Esophagus squamous epithelium (tissue), 5 donors: Measurements from ENCODE around the gene PGM2. TPM values are rescaled to one million over a fixed set of nuclear protein-coding genes. Genes with fewer than 3 reads are reported as not detected.
A peak's percentile ranks its signal among the peaks of the same experiment; 100 is the strongest.

ENCODE experiments used
- DNase-seq: peaks from one replicate; lab custom pipeline; 2025; lab: John Stamatoyannopoulos, UW
- H3K27ac ChIP-seq, 4 donors: fragments of 200-600 bp; sonication (generic); one replicate each; pipeline ENCODE4 v1.5.1; 2016 to 2019; ENCODE audit warnings: mild to moderate bottlenecking in 1 of 4
- H3K27me3 ChIP-seq, 4 donors: fragments of 200-600 bp; sonication (generic); 1 replicate in 3 of 4; 2 replicates in 1 of 4; pipeline versions ENCODE4 v1.5.1 to v1.6.0; 2017 to 2021; ENCODE audit warnings: antibody characterized with exemption in 1 of 4
- H3K36me3 ChIP-seq, 3 donors: fragments of 200-600 bp; sonication (generic); one replicate each; pipeline ENCODE4 v1.5.1; 2016 to 2019
- H3K4me1 ChIP-seq, 3 donors: fragments of 200-600 bp; sonication (generic); one replicate each; pipeline ENCODE4 v1.5.1; 2017 to 2019
- H3K4me3 ChIP-seq, 4 donors: fragments of 200-600 bp; sonication (generic); 1 replicate in 3 of 4; 2 replicates in 1 of 4; pipeline ENCODE4 v1.5.1; 2016 to 2019; ENCODE audit warnings: mild to moderate bottlenecking in 2 of 4, moderate library complexity in 1 of 4
- H3K9me3 ChIP-seq, 3 donors: fragments of 200-600 bp; sonication (generic); one replicate each; pipeline ENCODE4 v1.5.1; 2016 to 2019
- POLR2A ChIP-seq, 4 donors: fragments of 450-650 bp; IDR thresholded peaks; one replicate each; pipeline ENCODE4 v1.6.1; 2017; ENCODE audit warnings: antibody characterized with exemption in 4 of 4, mild to moderate bottlenecking in 4 of 4, moderate library complexity in 3 of 4
- WGBS, 2 donors: methylation state at CpG; one replicate each; pipeline ENCODE4 v1.1.5; 2018; 5-methylcytosine and 5-hydroxymethylcytosine counted together
- intact Hi-C: fragments of 100-400 bp; cut with DNase I; formaldehyde crosslinking; loops from one replicate; pipeline ENCODE4 v1.15.0; 2022
- total RNA-seq, 4 donors: library from RNA; depleted of rRNA; stranded (reverse); fragments of >200 nt; gene quantifications; one replicate each; pipeline ENCODE4 v1.1.0, GENCODE V29; 2016
- TF ChIP-seq, protein P1 (sequence below), 6 experiments: fragments of 450-650 bp in 4 of 6; fragments of 200-600 bp in 2 of 6; sonication (generic) in 2 of 6; IDR thresholded peaks; one replicate each; pipeline ENCODE4 v1.5.1; 2016 to 2019; ENCODE audit warnings: antibody characterized with exemption in 6 of 6, mild to moderate bottlenecking in 4 of 6, moderate library complexity in 4 of 6
- donor health status: DM: yes; HTN: yes; CAD: no.

Gene PGM2
- total RNA-seq, 4 donors from 2014 or later, result 65.6 to 127 (median 93.6) TPM

- no peak for DNase-seq
- TF ChIP-seq POLR2A (IDR thresholded peaks at IDR 0.05), result no peak
- TF ChIP-seq, protein P1, sequence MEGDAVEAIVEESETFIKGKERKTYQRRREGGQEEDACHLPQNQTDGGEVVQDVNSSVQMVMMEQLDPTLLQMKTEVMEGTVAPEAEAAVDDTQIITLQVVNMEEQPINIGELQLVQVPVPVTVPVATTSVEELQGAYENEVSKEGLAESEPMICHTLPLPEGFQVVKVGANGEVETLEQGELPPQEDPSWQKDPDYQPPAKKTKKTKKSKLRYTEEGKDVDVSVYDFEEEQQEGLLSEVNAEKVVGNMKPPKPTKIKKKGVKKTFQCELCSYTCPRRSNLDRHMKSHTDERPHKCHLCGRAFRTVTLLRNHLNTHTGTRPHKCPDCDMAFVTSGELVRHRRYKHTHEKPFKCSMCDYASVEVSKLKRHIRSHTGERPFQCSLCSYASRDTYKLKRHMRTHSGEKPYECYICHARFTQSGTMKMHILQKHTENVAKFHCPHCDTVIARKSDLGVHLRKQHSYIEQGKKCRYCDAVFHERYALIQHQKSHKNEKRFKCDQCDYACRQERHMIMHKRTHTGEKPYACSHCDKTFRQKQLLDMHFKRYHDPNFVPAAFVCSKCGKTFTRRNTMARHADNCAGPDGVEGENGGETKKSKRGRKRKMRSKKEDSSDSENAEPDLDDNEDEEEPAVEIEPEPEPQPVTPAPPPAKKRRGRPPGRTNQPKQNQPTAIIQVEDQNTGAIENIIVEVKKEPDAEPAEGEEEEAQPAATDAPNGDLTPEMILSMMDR (IDR thresholded peaks at IDR 0.05), result no peak
- intact Hi-C loops, result no loop called here
- Histone ChIP-seq H3K27ac (no peak overlapping the region), H3K27me3 (no peaks in the 10 kb centered on the region), H3K36me3 (no peaks in the 10 kb centered on the region), H3K4me3 (no peak overlapping the region), H3K4me1 (no peaks in the 10 kb centered on the region), H3K9me3 (no peaks in the 10 kb centered on the region)
- WGBS, 2 donors, result 70 to 88% methylated on average over 2 of the region's 2 CpGs
Observed at GRCh38 chr4:37797374-37797773, 29.1 kb upstream of the PGM2 start.

DNA sequence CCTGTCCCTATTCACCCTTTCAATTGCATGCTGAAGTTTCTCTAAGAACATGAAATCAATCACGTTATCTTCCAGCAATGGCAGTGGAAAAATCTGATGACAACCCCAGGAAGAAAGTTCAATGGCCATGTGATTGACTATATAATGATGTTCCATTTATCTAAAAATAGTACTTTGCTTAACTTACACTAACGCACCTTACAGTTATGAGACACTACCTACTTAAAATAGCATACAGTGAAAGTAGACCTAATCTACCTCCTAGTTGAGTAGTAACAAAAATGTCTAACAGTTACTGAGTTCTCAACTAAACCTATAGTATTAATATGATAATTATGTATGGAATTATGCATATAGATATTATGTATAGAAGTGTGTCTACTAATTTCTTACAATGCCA, 28.6 kb upstream of the PGM2 start:
- no peaks in the 10 kb centered on the region for H3K4me1 ChIP-seq
- no peaks in the 10 kb centered on the region for H3K27me3 ChIP-seq
- TF ChIP-seq, protein P1 (IDR thresholded peaks at IDR 0.05), result no peak
- no peak for TF ChIP-seq POLR2A (IDR thresholded peaks at IDR 0.05)
- DNase-seq, result no peak
- no peaks in the 10 kb centered on the region for H3K36me3 ChIP-seq
- WGBS, 2 donors, result 66 to 85% methylated on average over 2 of the region's 2 CpGs
- no peak overlapping the region for H3K4me3 ChIP-seq
- H3K27ac ChIP-seq, result no peak overlapping the region
- intact Hi-C loops, result no loop called here
- no peaks in the 10 kb centered on the region for H3K9me3 ChIP-seq

DNA sequence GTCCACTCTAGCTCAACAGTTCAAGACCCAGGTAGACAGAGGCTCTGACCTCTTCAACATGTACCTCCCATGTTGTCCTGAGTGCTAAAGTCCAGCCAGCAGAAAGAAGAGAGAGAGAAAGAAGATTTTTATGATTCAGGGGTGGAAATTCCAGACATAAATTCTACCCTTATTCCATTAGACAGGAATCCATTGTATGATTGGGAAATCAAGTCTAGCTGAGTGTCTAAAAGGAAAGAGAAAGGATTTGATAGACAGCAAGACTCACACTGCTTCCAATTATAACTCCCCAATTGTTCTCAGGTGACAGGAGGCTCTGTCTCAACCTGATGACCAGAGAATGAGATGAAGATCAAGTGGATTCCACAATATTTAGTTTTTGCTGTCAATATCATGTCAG, 27.9 kb upstream of the PGM2 start:
- TF ChIP-seq POLR2A (IDR thresholded peaks at IDR 0.05), result no peak
- TF ChIP-seq, protein P1 (IDR thresholded peaks at IDR 0.05), result no peak
- DNase-seq, result no peak
- no peaks in the 10 kb centered on the region for H3K27me3 ChIP-seq
- H3K4me1 ChIP-seq, result no peaks in the 10 kb centered on the region
- intact Hi-C loops, result no loop called here
- no peaks in the 10 kb centered on the region for H3K36me3 ChIP-seq
- H3K9me3 ChIP-seq, result no peaks in the 10 kb centered on the region
- no peak overlapping the region for H3K4me3 ChIP-seq
- no peak overlapping the region for H3K27ac ChIP-seq

DNA sequence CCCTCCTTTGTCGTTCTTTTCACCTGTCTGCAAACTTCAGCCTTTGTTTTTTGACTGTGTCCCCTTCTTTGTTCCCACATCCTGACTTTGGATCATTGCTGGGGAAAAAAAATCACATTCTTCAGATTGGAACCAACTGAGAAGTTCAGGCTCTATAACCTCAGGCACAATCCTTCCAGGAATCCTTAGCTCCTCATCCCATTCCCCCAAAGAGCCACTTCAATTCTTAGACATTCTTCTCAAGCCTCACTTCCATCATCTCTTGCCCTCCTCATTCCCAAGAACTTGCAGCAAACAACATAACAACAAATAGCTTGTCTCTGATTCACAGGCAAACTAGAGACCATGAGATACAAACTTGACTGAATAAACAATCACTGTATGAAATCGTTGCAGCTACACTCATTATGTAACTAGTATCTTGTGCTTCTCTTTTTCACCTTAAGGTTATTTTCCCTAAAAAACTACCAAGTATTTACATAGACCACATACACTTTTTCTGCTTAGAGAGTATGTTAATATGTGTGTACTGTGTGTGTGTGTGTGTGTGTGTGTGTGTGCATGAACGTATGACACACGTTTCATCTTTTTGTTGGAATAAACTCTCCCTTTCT, 26.4 kb upstream of the PGM2 start:
- Histone ChIP-seq H3K27ac (no peak overlapping the region), H3K27me3 (no peaks in the 10 kb centered on the region), H3K4me3 (no peak overlapping the region), H3K9me3 (no peaks in the 10 kb centered on the region), H3K36me3 (no peaks in the 10 kb centered on the region), H3K4me1 (no peaks in the 10 kb centered on the region)
- 33 to 36% methylated on average over 4 of the region's 4 CpGs for whole genome bisulfite sequencing, 2 donors
- intact Hi-C loops, result loop anchor here (5.0 kb wide), 1 partner anchor 237 kb away; no protein-coding TSS in a partner anchor
- TF ChIP-seq, protein P1 (IDR thresholded peaks at IDR 0.05), result no peak
- TF ChIP-seq POLR2A (IDR thresholded peaks at IDR 0.05), result no peak
- no peak for DNase-seq

GRCh38 chr4:37802068-37802666, 24.3 kb upstream of the PGM2 start:
- intact Hi-C loops, result loop anchor here (5.0 kb wide), 1 partner anchor 235 kb away; no protein-coding TSS in a partner anchor
- 37 to 50% methylated on average over 4 of the region's 4 CpGs for WGBS, 2 donors

More at GRCh38 chr4:37802068-37802666, 24.3 kb upstream of the PGM2 start:
- Histone ChIP-seq H3K4me3 (no peak overlapping the region), H3K27me3 (no peaks in the 10 kb centered on the region), H3K27ac (no peak overlapping the region), H3K4me1 (no peaks in the 10 kb centered on the region), H3K9me3 (no peaks in the 10 kb centered on the region), H3K36me3 (no peaks in the 10 kb centered on the region)
- no peak for DNase-seq
- TF ChIP-seq, protein P1 (IDR thresholded peaks at IDR 0.05), result peak; percentile 26 to 82 (median 54)
- TF ChIP-seq POLR2A (IDR thresholded peaks at IDR 0.05), result no peak
